CD4-positive, alpha-beta memory T cell (primary cell): ENCODE data around the gene CNN3. TPM values are rescaled to one million over a fixed set of nuclear protein-coding genes. Genes with fewer than 3 reads are reported as not detected.

Experiments
- CTCF ChIA-PET: fragments of 350-600 bp; sonication (Branson Sonifier 250); formaldehyde crosslinking; loops from one replicate; lab custom pipeline; 2021; ENCODE audit warnings: inconsistent platforms; ENCODE audit not compliant: partially characterized antibody; lab: Charles Lee
- POLR2A ChIA-PET: fragments of 350-600 bp; sonication (Branson Sonifier 250); formaldehyde crosslinking; loops from one replicate; lab custom pipeline; 2021; ENCODE audit not compliant: partially characterized antibody; lab: Charles Lee
- DNase-seq, 5 donors: peaks; one replicate each; pipeline versions ENCODE4 v3.0.0 to v3.0.0-alpha.2; 2020 to 2022; ENCODE audit warnings: mixed read lengths in 1 of 5
- H3K27ac ChIP-seq: one replicate; pipeline ENCODE4 v1.7.0; 2013; ENCODE audit warnings: low read depth, low read length
- H3K27me3 ChIP-seq: 2 replicates; pipeline ENCODE4 v1.7.0; 2013; ENCODE audit warnings: mild to moderate bottlenecking, low read length, moderate library complexity; ENCODE audit not compliant: insufficient read depth
- H3K36me3 ChIP-seq: 2 replicates; pipeline ENCODE4 v1.7.0; 2013; ENCODE audit warnings: mild to moderate bottlenecking, low read length, moderate library complexity; ENCODE audit not compliant: insufficient read depth
- H3K4me1 ChIP-seq: 2 replicates; pipeline ENCODE4 v1.7.0; 2013; ENCODE audit warnings: mild to moderate bottlenecking, low read length, moderate library complexity; ENCODE audit not compliant: insufficient read depth
- H3K4me3 ChIP-seq, 2 donors: one replicate each; pipeline ENCODE4 v1.7.0; 2013; ENCODE audit warnings: low read length in 2 of 2, mild to moderate bottlenecking in 1 of 2
- H3K9me3 ChIP-seq, 2 donors: one replicate each; pipeline ENCODE4 v1.7.0; 2013; ENCODE audit warnings: low read length in 2 of 2, control low read depth in 1 of 2; ENCODE audit not compliant: control insufficient read depth in 1 of 2
- H3K27ac Mint-ChIP-seq, 7 donors: one replicate each; pipeline ENCODE4 v1.8.0; 2020 to 2021; ENCODE audit warnings: mixed read lengths in 7 of 7, mild to moderate bottlenecking in 6 of 7, inconsistent platforms in 3 of 7, moderate library complexity in 3 of 7
- H3K27me3 Mint-ChIP-seq, 2 donors: one replicate each; pipeline ENCODE4 v1.8.0; 2020 to 2021; ENCODE audit warnings: mixed read lengths in 2 of 2
- H3K36me3 Mint-ChIP-seq, 2 donors: one replicate each; pipeline ENCODE4 v1.8.0; 2020 to 2021; ENCODE audit warnings: mixed read lengths in 2 of 2, inconsistent platforms in 1 of 2, mild to moderate bottlenecking in 1 of 2
- H3K4me1 Mint-ChIP-seq, 4 donors: one replicate each; pipeline ENCODE4 v1.8.0; 2020 to 2021; ENCODE audit warnings: mixed read lengths in 4 of 4, mild to moderate bottlenecking in 1 of 4
- H3K4me3 Mint-ChIP-seq, 8 donors: one replicate each; pipeline ENCODE4 v1.8.0; 2020 to 2021; ENCODE audit warnings: mixed read lengths in 8 of 8, mild to moderate bottlenecking in 7 of 8, moderate library complexity in 6 of 8, inconsistent platforms in 3 of 8
- H3K9me3 Mint-ChIP-seq, 8 donors: one replicate each; pipeline ENCODE4 v1.8.0; 2020 to 2021; ENCODE audit warnings: mixed read lengths in 8 of 8, mild to moderate bottlenecking in 5 of 8, inconsistent platforms in 3 of 8, moderate library complexity in 1 of 8
- intact Hi-C: fragments of 100-400 bp; cut with micrococcal nuclease; formaldehyde crosslinking; loops from one replicate; pipeline ENCODE4 v1.15.1; 2023
- polyA plus RNA-seq, 2 donors: library from polyadenylated mRNA; unstranded; fragments of 300-500 nt; fragmentation: Illumina TruSeq; gene quantifications; one replicate each; pipeline ENCODE4 v1.2.3, GENCODE V29; 2021
- total RNA-seq, 2 experiments: library from RNA; stranded (reverse); gene quantifications; one replicate each; pipeline ENCODE4 v1.2.3, GENCODE V29; 2021

The CNN3 gene
- 1 to 10 TPM; 2.6 to 3.2 TPM for total RNA-seq
- polyA plus RNA-seq: 1 to 10 TPM; 1.9 to 2.3 TPM

DNA sequence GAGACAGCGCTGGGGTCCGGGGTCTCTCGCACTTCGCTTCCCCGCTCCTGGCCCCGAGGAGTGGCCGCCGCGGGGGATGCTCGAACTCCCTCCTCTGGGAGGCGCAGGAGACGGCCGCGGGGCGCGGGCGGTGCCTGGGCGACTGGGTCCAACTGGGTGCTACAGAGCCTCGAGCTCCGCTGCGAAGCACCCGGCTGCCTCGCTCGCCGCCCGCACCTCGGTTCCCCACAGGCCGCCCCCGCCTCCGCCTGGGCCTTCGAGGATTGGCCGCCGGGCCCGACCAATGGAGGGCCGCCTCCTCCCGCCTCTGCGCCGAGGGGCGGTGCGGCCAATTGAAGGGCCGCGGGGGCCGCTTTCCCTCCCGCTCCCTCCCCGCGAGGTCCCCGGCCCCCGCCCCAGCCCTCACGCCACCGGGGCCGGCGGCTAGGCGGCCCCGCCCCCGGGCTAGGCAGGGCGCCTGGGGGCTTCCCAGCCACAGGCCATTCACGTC is at the start of gene CNN3:
CNN3 (minus strand) TSS at position 196 of the 490 bp plus-strand sequence. CDS start 216 bp downstream, outside the sequence.
- H3K27ac ChIP-seq: no peak within 1 kb of the TSS
- Mint-ChIP-seq H3K27ac (peak within 1 kb of the TSS in 6 of 7 donors; percentile 5 to 71 (median 60)), H3K4me1 (peaks cover 9 to 24% (median 17%) of the 10 kb centered on the region in 4 donors)

DNA sequence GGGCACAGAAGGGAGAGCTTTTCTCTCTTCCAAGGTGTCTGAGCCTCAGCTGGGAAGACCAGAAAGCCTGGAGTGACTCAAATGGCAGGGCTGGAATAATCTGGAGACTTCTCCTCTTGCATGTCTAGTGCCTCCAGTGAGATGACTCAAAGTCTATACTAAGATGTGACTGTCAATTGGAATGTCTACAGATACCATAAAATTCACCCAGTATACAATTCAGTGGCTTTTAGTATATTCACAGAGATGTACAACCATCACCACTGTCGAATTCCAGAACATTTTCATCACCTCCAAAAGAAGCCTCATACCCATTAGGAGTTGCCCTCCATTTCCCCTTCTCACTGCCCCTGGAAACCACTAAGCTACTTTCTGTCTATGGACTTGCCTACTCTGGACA is 47.9 kb upstream of the CNN3 start:
- H3K9me3 ChIP-seq: no peaks in the 10 kb centered on the region
- ChIA-PET CTCF (no interaction called here), POLR2A (no interaction called here)
- H3K4me3 ChIP-seq: no peak overlapping the region
- DNase-seq: no peak
- H3K9me3 Mint-ChIP-seq: no peaks in the 10 kb centered on the region
- H3K4me1 Mint-ChIP-seq: no peaks in the 10 kb centered on the region
- H3K36me3 Mint-ChIP-seq: no peaks in the 10 kb centered on the region
- H3K27ac Mint-ChIP-seq: no peak overlapping the region
- H3K27me3 Mint-ChIP-seq: no peaks in the 10 kb centered on the region
- no peaks in the 10 kb centered on the region for H3K27me3 ChIP-seq
- H3K27ac ChIP-seq: no peak overlapping the region
- no peaks in the 10 kb centered on the region for H3K36me3 ChIP-seq
- no peak overlapping the region for H3K4me3 Mint-ChIP-seq
- intact Hi-C loops: no loop called here
- no peaks in the 10 kb centered on the region for H3K4me1 ChIP-seq

More for the DNA sequence above, at the start of gene CNN3:
- H3K4me3 ChIP-seq: peak within 1 kb of the TSS in 1 of 2 donors; percentile 35
- H3K36me3 ChIP-seq: no peaks in the 10 kb centered on the region
- no peaks in the 10 kb centered on the region for H3K9me3 Mint-ChIP-seq
- peaks cover 17% of the 10 kb centered on the region for H3K27me3 ChIP-seq
- no peaks in the 10 kb centered on the region for H3K36me3 Mint-ChIP-seq
- POLR2A ChIA-PET: interaction anchor here (1.0 kb wide), 1 partner anchor 8 kb away, joined by 3 read pairs; no protein-coding TSS in a partner anchor
- H3K4me1 ChIP-seq: peaks cover 7% of the 10 kb centered on the region
- peaks cover 27 to 34% of the 10 kb centered on the region in 2 donors for H3K27me3 Mint-ChIP-seq
- H3K9me3 ChIP-seq: no peaks in the 10 kb centered on the region
- DNase-seq: peak; percentile 36 to 61 (median 47)
- peak within 1 kb of the TSS; percentile 84 to 92 (median 90) for H3K4me3 Mint-ChIP-seq
- intact Hi-C loops: loop anchor here (1.0 to 10.0 kb wide), 5 partner anchors 35 to 305 kb away; partner anchors contain the start of gene RWDD3
- CTCF ChIA-PET: interaction anchor here (0.9 to 1.2 kb wide), 2 partner anchors 73 to 307 kb away, joined by 3 to 4 read pairs; partner anchors contain the start of gene RWDD3

DNA sequence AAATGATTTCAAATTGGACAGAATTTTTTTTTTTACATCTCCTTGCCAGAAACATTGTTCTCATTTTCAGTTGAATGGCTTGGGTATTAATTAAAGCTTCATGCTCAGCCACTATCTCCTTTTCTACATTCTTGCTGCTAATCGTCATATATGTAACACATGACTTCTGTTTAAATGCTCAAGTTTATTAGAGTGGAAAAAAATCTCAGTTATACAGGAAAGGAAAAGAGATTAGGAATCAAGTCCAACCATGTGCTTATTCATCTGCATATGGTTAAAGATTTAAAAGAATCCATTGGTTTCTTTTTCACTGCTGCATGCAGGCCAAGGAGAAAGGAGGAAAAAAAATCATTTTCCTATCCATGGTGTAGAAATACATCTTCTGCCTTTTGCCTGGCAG is 47.3 kb upstream of the CNN3 start:
- ChIA-PET CTCF (no interaction called here), POLR2A (no interaction called here)
- no peaks in the 10 kb centered on the region for H3K27me3 Mint-ChIP-seq
- intact Hi-C loops: no loop called here
- H3K9me3 ChIP-seq: no peaks in the 10 kb centered on the region
- H3K4me1 Mint-ChIP-seq: no peaks in the 10 kb centered on the region
- no peaks in the 10 kb centered on the region for H3K36me3 ChIP-seq
- no peak for DNase-seq
- H3K4me3 ChIP-seq: no peak overlapping the region
- H3K4me3 Mint-ChIP-seq: no peak overlapping the region
- no peaks in the 10 kb centered on the region for H3K9me3 Mint-ChIP-seq
- no peak overlapping the region for H3K27ac ChIP-seq
- no peaks in the 10 kb centered on the region for H3K27me3 ChIP-seq
- no peak overlapping the region for H3K27ac Mint-ChIP-seq
- no peaks in the 10 kb centered on the region for H3K36me3 Mint-ChIP-seq
- no peaks in the 10 kb centered on the region for H3K4me1 ChIP-seq

DNA sequence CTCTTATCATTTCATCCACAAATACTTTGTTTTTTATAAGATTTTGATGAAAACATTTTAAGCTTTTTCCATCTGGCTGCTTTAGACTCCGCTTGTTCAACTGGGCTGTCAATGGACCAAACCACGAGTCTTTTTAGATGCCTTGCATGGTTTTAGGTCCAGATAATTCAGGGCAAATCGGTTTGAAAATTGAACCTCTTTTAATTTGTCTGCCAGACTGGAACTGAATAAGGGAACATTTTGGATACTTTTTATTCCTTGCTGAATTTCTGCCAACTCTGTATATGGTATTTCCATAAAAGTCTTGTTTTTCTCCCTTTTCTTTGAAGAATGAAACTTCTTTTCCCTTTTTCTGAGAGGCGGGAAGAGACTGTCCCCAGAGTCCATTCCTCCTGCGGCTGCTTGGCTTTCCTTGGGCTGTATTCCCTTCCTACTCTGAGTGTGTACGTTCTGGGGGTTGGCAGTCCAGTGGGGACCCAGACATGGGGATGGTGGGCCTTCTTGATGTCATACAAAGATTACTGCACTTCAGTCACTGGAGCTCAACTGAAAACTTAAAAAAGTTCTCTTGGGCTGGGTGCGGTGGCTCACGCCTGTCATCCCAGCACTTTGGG is 46.5 kb upstream of the CNN3 start:
- CTCF ChIA-PET: no interaction called here

DNA sequence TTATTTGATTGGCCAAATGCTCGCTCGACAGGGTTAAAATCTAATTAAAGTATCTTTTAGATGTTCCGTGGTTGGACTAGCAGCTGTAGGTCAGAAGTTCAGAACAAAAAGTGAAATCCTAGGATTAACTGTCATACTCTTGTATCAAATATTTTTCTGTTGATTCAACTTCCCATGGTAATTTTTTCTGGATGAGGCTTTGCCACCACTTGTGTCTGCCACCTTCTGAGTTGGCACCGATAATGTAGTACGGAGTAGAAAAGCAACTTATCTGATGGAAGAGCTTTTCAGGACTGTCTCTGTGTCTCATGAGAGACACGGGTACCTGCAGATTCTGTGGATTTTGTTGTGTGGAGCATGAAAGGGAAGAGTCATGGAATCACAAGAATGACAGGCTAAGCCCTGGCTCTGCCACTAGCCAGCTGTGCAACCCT is 44.6 kb upstream of the CNN3 start:
- Histone ChIP-seq H3K27me3 (no peaks in the 10 kb centered on the region), H3K9me3 (no peaks in the 10 kb centered on the region), H3K4me3 (no peak overlapping the region), H3K36me3 (no peaks in the 10 kb centered on the region), H3K27ac (no peak overlapping the region), H3K4me1 (no peaks in the 10 kb centered on the region)
- CTCF ChIA-PET: no interaction called here
- H3K27me3 Mint-ChIP-seq: no peaks in the 10 kb centered on the region
- no peak for DNase-seq
- H3K36me3 Mint-ChIP-seq: peaks cover 0 to 5% of the 10 kb centered on the region in 2 donors
- no peak overlapping the region for H3K4me3 Mint-ChIP-seq
- H3K4me1 Mint-ChIP-seq: no peaks in the 10 kb centered on the region
- no peak overlapping the region for H3K27ac Mint-ChIP-seq
- peaks cover 0 to 2% (median 0%) of the 10 kb centered on the region in 8 donors for H3K9me3 Mint-ChIP-seq
- intact Hi-C loops: no loop called here
- POLR2A ChIA-PET: no interaction called here

More for the DNA sequence above, 46.5 kb upstream of the CNN3 start:
- intact Hi-C loops: no loop called here
- DNase-seq: no peak
- H3K9me3 ChIP-seq: no peaks in the 10 kb centered on the region
- H3K36me3 ChIP-seq: no peaks in the 10 kb centered on the region
- H3K27me3 Mint-ChIP-seq: no peaks in the 10 kb centered on the region
- H3K4me3 Mint-ChIP-seq: no peak overlapping the region
- H3K9me3 Mint-ChIP-seq: peaks cover 0 to 2% (median 0%) of the 10 kb centered on the region in 8 donors
- no peak overlapping the region for H3K27ac Mint-ChIP-seq
- POLR2A ChIA-PET: no interaction called here
- no peaks in the 10 kb centered on the region for H3K4me1 Mint-ChIP-seq
- H3K4me1 ChIP-seq: no peaks in the 10 kb centered on the region
- H3K4me3 ChIP-seq: no peak overlapping the region
- no peaks in the 10 kb centered on the region for H3K27me3 ChIP-seq
- H3K27ac ChIP-seq: no peak overlapping the region
- H3K36me3 Mint-ChIP-seq: peaks cover 0 to 4% of the 10 kb centered on the region in 2 donors

DNA sequence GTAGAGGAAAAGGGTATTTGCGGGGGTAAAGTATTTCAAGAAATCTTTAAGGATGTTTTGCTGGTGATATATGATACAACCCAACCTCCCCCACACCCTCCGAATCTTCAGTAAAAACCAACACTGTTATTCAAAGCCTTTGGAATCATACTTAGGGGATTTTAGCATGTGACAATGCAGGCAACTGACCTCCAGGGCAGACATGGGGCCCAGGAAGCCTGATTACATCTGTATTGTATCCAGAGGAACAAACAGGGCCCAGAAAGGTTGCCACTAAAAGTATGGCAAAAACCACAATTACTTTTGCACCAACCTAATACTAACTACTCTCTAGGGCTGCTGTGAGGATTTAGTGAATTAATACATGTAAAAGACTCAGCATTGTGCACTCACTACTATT is 43.9 kb upstream of the CNN3 start:
- H3K4me3 ChIP-seq: no peak overlapping the region
- Mint-ChIP-seq H3K4me1 (no peaks in the 10 kb centered on the region), H3K27me3 (no peaks in the 10 kb centered on the region), H3K27ac (no peak overlapping the region), H3K36me3 (peaks cover 0 to 5% of the 10 kb centered on the region in 2 donors), H3K9me3 (peaks cover 0 to 2% (median 0%) of the 10 kb centered on the region in 8 donors), H3K4me3 (no peak overlapping the region)
- no peak overlapping the region for H3K27ac ChIP-seq
- ChIA-PET POLR2A (no interaction called here), CTCF (no interaction called here)
- no peaks in the 10 kb centered on the region for H3K27me3 ChIP-seq
- H3K36me3 ChIP-seq: no peaks in the 10 kb centered on the region
- no peaks in the 10 kb centered on the region for H3K4me1 ChIP-seq
- DNase-seq: no peak
- intact Hi-C loops: no loop called here
- H3K9me3 ChIP-seq: no peaks in the 10 kb centered on the region

DNA sequence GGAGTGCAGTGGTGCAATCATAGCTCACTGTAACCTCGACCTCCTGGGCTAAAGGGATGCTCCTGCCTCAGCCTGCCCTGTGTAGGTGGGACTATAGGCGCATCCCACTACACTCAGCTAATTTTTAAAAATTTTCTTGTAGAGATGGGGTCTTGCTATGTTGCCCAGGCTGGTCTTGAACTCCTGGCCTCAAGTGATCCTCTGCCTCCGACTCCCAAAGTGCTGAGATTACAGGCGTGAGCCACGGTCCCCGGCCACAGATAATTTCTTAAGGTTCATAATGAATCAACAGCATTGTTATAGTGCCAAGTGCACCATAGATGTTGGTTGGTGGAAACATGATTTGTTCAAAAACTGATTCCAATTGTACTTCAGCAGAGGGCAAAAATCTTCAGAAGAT is 42.2 kb upstream of the CNN3 start:
- POLR2A ChIA-PET: no interaction called here
- Mint-ChIP-seq H3K4me1 (no peaks in the 10 kb centered on the region), H3K27me3 (no peaks in the 10 kb centered on the region)

More for the DNA sequence above, 42.2 kb upstream of the CNN3 start:
- Mint-ChIP-seq H3K27ac (no peak overlapping the region), H3K9me3 (peaks cover 0 to 2% (median 0%) of the 10 kb centered on the region in 8 donors), H3K4me3 (no peak overlapping the region), H3K36me3 (peaks cover 0 to 5% of the 10 kb centered on the region in 2 donors)
- H3K4me1 ChIP-seq: no peaks in the 10 kb centered on the region
- H3K36me3 ChIP-seq: no peaks in the 10 kb centered on the region
- no peak for DNase-seq
- intact Hi-C loops: no loop called here
- H3K9me3 ChIP-seq: no peaks in the 10 kb centered on the region
- no peaks in the 10 kb centered on the region for H3K27me3 ChIP-seq
- no peak overlapping the region for H3K4me3 ChIP-seq
- H3K27ac ChIP-seq: no peak overlapping the region
- CTCF ChIA-PET: interaction anchor here (2.0 kb wide), 1 partner anchor 115 kb away, joined by 5 read pairs; no protein-coding TSS in a partner anchor
